GM12801 (cell line): ENCODE measurements around the gene SENP6.

Experiments used
- CTCF ChIP-seq: IDR thresholded peaks from one replicate; pipeline ENCODE4 v1.5.1; 2011; ENCODE audit warnings: control low read depth; ENCODE audit not compliant: insufficient read length; ENCODE audit errors: extremely low read depth

Gene SENP6

GRCh38 chr6:75620381-75621304, 19.0 kb downstream of the SENP6 start:
- no peak for TF ChIP-seq CTCF

GRCh38 chr6:75621846-75622245, 20.2 kb downstream of the SENP6 start:
- TF ChIP-seq CTCF = no peak

- TF ChIP-seq CTCF = no peak
Measured at GRCh38 chr6:75623491-75623890, 21.8 kb downstream of the SENP6 start.

- no peak for TF ChIP-seq CTCF
Measured at GRCh38 chr6:75624335-75624734, 22.7 kb downstream of the SENP6 start.

- TF ChIP-seq CTCF = no peak
Measured at GRCh38 chr6:75624988-75625387, 23.3 kb downstream of the SENP6 start.

GRCh38 chr6:75626561-75626960, 24.9 kb downstream of the SENP6 start:
- TF ChIP-seq CTCF = no peak

GRCh38 chr6:75631859-75632635, 30.4 kb downstream of the SENP6 start:
- no peak for TF ChIP-seq CTCF
